HuH-7 (cell line): ENCODE results near the gene ANXA3.
"Not testable (repeated sequence)": the region's sequence is repeated elsewhere in the genome, so short reads cannot be mapped to it uniquely, and the experiment has no call there.

Experiments
- DNase-seq: peaks from one replicate; pipeline ENCODE4 v3.0.0; 2011; ENCODE audit warnings: low spot score

Gene ANXA3

DNA sequence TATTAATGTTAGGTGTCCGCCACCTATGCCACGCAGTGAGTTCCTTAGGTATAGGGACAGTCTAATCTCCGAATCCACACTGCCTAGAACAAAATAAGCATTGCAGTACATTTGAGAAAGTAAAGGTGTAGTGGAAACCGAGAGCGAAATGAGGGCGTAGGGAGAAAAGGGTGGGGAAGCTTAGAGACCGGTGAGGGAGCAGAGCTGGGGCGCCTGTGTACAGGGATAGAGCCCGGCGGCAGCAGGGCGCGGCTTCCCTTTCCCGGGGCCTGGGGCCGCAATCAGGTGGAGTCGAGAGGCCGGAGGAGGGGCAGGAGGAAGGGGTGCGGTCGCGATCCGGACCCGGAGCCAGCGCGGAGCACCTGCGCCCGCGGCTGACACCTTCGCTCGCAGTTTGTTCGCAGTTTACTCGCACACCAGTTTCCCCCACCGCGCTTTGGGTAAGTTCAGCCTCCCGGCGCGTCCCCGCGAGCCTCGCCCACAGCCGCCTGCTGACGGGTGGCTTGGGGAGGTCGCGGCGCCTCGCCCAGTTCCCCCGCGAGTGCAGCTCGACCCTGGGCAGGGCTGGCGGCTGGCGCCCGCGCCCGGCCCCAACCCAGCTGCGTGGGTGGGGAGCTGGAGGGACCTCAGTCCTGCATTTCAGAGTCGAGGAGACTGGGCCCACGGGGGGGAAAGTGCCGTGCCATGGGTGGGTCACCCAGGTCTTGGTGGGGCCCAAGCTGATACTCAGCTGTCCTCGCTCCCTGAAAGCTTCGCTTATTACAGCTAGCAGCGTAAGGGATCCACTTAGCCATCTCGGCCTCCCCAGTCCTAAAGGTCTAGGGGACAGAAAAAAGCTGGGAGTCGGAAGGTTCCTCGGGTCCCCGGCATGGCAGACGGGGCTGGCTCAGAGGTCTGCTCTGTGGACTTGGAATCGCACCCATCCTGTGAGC lies at the start of gene ANXA3:
Gene ANXA3 (plus strand): TSS at position 351 of the 932 bp plus-strand sequence. CDS start 2,704 bp downstream, outside the sequence.
- DNase-seq: peak; percentile 70

DNA sequence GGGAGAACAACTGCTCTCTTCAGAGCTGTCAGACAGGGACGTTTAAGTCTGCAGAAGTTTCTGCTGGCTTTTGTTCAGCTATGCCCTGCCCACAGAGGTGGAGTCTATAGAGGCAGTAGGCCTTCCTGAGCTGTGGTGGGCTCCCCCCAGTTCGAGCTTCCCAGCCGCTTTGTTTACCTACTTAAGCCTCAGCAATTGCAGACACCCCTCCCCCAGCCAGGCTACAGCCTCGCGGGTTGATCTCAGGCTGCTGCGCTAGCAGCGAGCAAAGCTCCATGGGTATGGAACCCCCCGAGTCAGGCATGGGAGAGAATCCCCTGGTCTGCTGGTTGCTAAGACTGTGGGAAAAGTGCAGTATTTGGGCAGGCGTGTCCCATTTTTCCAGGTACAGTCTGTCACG lies 45.3 kb upstream of the ANXA3 start:
- not testable (repeated sequence) for DNase-seq

- no peak for DNase-seq
Observed at GRCh38 chr4:78509043-78509442, 42.5 kb upstream of the ANXA3 start.

DNA sequence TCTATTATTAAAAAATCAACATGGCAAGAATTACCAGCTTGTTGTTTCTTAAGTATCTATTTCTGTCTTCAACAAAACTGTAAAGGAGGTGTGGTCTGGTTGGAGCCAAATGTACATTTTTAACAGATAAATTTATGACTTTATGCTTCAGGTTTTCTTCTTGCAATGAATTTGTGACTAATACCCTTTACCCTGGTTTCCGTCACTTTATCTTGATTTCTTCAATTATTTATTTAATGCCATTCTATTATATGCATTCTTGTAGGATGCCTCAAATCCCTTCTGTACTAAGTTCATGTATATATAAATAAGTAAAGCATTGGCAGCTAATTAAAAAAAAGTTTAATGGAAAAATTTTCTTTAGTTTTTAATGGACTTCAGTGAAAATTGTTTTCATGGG lies 41.5 kb upstream of the ANXA3 start:
- DNase-seq: no peak

DNA sequence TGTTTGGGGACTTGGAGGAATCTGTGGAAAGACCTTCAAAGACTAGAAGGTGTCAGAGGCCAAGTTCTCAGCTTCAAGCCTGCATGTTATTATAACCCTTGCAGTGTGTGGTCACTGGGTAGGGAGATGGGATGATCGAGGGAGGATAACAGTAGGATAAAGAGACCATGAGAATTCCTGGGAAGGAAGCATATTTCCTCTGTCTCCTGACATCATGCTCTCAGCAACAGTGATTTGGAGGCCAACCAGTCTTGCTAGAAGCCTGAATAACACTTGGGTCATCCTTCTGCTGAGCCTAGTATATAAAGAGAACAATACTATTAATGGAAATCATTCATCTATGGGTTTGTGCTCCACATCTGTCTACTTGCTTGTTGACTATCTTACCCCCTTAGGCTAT lies 40.9 kb upstream of the ANXA3 start:
- DNase-seq: no peak

GRCh38 chr4:78512357-78512920 lies 39.1 kb upstream of the ANXA3 start:
- no peak for DNase-seq

DNA sequence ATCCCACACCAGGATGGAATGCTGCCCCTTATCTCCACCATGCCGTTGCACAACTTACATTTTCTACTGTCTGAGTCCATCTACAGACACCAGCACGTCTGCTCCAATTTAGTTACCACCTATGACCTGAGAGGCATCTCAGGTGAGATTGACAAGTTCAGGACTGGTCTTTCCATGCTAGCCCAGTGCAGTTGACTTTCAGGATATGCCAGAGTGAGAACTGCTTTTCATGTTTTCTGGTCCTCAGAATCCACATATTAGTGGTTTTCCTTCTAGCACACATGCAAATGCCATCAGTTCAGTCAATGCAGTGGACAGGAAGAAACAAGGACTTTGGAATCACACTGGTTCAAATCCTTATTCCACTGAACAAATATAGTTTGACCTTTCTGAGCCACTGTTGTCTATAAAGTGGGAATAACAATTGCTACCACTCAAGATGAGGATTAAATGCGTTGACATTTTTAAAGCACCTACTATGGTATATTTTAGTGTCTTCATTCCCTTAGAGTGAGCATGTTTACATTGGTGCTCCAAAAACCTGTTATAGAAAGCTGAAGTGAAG lies 38.1 kb upstream of the ANXA3 start:
- peak; percentile 9 for DNase-seq

- DNase-seq: peak; percentile 6
Observed at GRCh38 chr4:78517050-78517652, 34.4 kb upstream of the ANXA3 start.

DNA sequence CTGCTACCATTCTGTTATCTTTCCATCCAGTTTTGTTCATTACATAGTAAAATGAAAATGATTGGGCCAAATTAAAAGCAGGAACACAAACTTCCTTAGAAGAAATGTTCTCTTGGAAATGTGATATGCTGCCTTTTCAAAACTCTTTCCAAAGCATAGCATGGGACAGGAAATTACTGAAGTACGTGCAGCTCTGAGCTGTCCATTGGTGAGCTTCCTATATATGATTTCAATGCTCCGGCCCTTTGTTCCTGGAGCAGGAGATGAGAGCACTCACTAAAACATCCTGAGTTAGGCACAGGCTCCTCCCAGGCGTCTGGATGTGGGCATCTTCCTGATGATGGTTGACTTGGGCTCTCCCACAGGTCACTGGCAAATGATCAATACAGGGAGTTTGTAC lies 33.0 kb upstream of the ANXA3 start:
- DNase-seq: no peak

GRCh38 chr4:78519962-78520361 lies 31.6 kb upstream of the ANXA3 start:
- DNase-seq: no peak

GRCh38 chr4:78520808-78521226 lies 30.8 kb upstream of the ANXA3 start:
- DNase-seq: no peak

DNA sequence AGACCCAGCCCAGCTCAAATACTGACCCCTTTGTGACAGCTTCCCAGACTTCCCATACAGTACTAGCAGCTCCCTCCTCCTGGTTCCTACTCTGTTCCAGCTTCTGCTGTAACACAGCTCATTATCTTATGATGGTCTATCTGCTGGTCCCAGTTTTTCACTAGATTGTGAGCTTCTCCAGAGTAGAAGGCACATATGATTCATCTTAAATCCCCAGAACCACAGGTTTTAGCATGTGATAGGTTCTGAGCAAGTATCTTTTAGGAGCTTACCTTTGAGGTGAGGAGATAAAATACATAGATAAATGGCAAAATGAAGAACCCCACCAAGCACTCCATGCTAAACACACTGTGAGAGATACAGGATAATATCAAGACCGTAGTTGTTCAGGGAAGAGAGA lies 27.6 kb upstream of the ANXA3 start:
- DNase-seq: no peak

- no peak for DNase-seq
Observed at GRCh38 chr4:78525559-78525958, 26.0 kb upstream of the ANXA3 start.

- DNase-seq: no peak
Observed at GRCh38 chr4:78527103-78527502, 24.5 kb upstream of the ANXA3 start.

- no peak for DNase-seq
Observed at GRCh38 chr4:78527555-78527954, 24.0 kb upstream of the ANXA3 start.

DNA sequence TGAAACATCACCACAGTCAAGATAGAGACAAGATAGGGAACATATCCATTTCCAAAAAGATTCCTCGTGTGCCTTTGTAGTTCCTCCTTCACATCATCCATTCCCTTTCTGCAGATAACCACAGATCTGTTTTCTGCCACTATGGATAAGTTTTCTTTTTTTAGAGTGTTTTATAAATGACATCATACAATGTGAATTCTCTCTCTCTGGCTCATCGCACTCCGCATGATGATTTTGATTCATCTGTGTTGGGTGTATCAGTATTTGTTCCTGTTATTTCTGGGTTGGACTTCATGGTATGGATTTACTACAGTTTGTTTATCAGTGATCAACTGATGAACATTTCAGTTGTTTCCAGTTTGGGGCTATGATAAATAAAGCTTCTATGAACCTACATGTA lies 23.2 kb upstream of the ANXA3 start:
- no peak for DNase-seq

DNA sequence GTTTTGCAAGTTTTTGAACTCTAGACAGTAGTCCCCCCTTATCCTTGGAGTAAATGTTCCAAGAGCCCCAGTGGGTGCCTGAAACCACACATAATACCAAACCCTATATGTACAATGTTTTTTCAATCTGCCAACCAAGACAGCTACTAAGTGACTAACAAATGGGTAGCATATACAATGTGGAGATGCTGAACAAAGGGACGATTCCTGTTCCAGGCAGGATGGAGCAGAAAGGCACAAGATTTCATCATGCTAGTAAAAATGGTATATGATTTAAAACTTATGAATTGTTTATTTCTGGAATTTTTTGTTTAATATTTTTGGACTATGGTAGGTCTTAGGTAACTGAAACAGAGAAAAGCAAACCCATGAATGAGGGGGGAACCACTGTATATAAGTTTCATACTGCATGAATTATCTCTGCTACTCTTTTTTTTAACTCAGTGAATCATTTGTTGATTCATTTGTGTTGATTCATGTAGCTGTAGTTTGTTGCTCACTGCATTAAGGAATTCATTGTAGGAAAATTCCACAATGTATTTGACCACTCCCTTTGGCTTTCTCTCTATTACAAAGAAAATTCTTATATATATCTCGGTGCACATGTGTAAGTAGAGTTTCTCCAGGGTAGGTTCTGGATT lies 21.9 kb upstream of the ANXA3 start:
- no peak for DNase-seq

DNA sequence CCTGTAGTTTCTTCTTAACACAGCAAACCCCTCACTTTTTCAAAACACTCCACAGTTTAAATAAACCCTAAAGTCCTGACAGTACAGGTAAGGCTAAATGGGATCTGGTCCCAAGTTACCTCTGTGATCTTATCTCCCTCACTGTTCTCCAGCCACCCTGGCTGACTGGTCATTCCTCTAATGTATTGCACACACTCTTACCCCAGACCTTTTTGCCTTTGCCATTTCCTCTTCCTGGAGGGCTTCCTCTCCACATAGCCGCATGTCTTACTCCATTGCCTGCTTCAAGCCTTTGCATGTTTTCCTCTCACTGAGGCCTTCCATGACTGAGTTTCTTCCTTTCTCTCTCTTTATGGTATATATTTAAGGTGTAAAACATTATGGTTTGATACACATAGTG lies 19.5 kb upstream of the ANXA3 start:
- no peak for DNase-seq

- no peak for DNase-seq
Observed at GRCh38 chr4:78533854-78534253, 17.7 kb upstream of the ANXA3 start.

- DNase-seq: no peak
Observed at GRCh38 chr4:78534286-78534955, 17.1 kb upstream of the ANXA3 start.

DNA sequence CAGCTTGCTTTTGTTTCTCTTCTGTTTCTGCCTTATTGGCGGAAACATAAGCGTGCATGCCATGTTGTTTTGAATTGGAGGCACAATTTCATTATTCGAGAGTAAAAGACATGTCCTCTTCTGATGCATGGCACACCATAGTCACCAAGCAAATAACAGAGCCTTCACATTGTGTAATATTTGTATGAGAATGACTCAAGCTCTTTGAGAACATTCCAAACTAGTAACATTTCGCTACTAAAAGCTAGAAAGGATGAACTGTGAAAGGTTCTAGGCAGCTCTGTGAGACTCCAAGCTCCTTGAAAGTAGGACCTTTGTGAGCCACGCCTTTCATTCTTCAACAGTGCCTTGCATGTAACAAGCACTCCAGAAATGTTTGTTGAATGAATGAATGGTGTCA lies 9.2 kb upstream of the ANXA3 start:
- no peak for DNase-seq
